Right cardiac atrium (tissue), 5 donors: Measurements from ENCODE around the gene MICOS13. TPM values are rescaled to one million over a fixed set of nuclear protein-coding genes. Genes with fewer than 3 reads are reported as not detected.
"Not testable (repeated sequence)": the region's sequence is repeated elsewhere in the genome, so short reads cannot be mapped to it uniquely, and the experiment has no call there.

Experiments
- ATAC-seq, 2 donors: fragments of 200-7000 bp; cut with Tn5 transposase; one replicate each; pipeline versions ENCODE4 v1.8.0 to v1.9.1; 2020; ENCODE audit warnings: moderate library complexity in 2 of 2, mild to moderate bottlenecking in 1 of 2
- DNase-seq, 3 donors: peaks; one replicate each; pipeline ENCODE4 v3.0.0-alpha.2; 2020
- H3K27ac ChIP-seq: one replicate; pipeline ENCODE4 v1.5.1; 2013; ENCODE audit warnings: mild to moderate bottlenecking, low read length, control low read depth, moderate library complexity
- H3K27me3 ChIP-seq: one replicate; pipeline ENCODE4 v1.6.1; 2013; ENCODE audit not compliant: control insufficient read depth, insufficient read depth
- H3K4me1 ChIP-seq: one replicate; pipeline ENCODE4 v1.6.1; 2013; ENCODE audit warnings: low read length; ENCODE audit not compliant: control insufficient read depth, insufficient read depth
- H3K4me3 ChIP-seq: one replicate; pipeline ENCODE4 v1.5.1; 2013; ENCODE audit warnings: low read length, control low read depth
- H3K9me3 ChIP-seq: one replicate; pipeline ENCODE4 v1.6.1; 2013; ENCODE audit warnings: low read length; ENCODE audit not compliant: control insufficient read depth
- WGBS: extraction: QIAGEN DNeasy Blood & Tissue Kit; methylation state at CpG from one replicate; pipeline ENCODE4 v1.1.7; 2013; 5-methylcytosine and 5-hydroxymethylcytosine counted together
- intact Hi-C, 4 donors: fragments of 100-400 bp; cut with DNase I; formaldehyde crosslinking; loops; one replicate each; pipeline versions ENCODE4 v1.11.0 to v1.14.0; 2022 to 2023
- polyA plus RNA-seq: library from polyadenylated mRNA; stranded (reverse); fragments of 200-250 nt; gene quantifications from one replicate; pipeline ENCODE4 v1.2.3, GENCODE V29; 2013
- total RNA-seq, 4 donors: library from RNA; stranded (reverse); fragmentation: NEBNext Ultra II Directional; extraction: Animal tissue kit (Norgen Biotek cat#: 25700); gene quantifications; one replicate each; pipeline ENCODE4 v1.2.1, GENCODE V29; 2021
- donor health status: healthy with polysubstance abuse.
- donor health status: DM: no; HTN: yes; CAD: no.
- donor health status: DM: no; HTN: no; CAD: no.
- donor health status: DM: no; HTN: yes; CAD: no; lungs with severe emphysema.
- donor health status: DM: yes; HTN: yes; CAD: no.

The MICOS13 gene
- total and polyA plus RNA-seq, 5 donors, result 132 to 296 (median 159) TPM

DNA sequence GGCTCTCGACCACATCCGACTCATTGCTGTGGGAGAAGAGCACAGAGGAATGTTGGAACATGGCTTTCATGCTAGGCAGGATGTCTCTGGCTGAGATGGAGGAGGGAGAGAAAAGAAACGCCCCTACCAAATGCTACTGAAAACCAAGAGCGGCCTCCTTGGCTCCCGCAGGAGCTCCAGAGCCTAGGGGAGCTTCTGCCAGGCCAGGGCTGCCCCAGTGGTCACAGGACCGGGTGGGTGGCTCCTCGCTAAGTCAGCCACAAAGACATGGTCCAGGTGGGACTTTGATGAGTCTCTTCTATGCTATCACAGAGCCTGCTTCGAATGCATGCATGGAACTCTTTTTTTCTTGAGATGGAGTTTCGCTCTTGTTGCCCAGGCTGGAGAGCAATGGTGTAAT lies 32.9 kb upstream of the MICOS13 start:
- Histone ChIP-seq H3K9me3 (no peaks in the 10 kb centered on the region), H3K27ac (no peak overlapping the region), H3K4me1 (peaks cover 3% of the 10 kb centered on the region), H3K27me3 (no peaks in the 10 kb centered on the region), H3K4me3 (no peak overlapping the region)
- no peak for ATAC-seq
- WGBS, result 92% methylated on average over 9 of the region's 9 CpGs
- no peak for DNase-seq
- intact Hi-C loops, result no loop called here

DNA sequence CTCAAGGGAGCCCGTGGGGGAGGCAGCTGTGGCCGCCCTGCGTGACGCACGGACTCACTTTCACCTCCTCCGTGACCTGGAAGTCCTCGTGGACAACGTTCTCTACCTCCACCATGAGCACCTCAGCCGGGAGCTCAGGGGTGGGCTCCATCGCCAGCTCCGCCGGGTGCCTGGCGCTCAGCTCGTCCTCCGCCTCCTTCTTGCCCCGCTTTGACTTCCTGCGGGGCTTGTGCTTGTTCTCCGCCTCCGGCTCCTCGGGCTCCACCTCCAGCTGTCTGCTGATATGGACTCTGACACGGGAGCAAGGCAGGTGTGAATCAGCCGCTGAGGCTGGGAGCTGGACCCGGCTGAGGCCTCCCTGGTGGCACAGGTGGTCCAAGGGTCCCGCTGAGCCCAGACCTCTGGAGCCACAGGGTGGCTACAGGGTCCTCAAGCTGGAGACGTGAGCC lies 31.4 kb upstream of the MICOS13 start:
- DNase-seq (no peak), ATAC-seq (no peak)
- intact Hi-C loops, result no loop called here
- H3K4me1 ChIP-seq, result no peaks in the 10 kb centered on the region
- H3K9me3 ChIP-seq, result no peaks in the 10 kb centered on the region
- WGBS, result 86% methylated on average over 25 of the region's 25 CpGs
- no peak overlapping the region for H3K27ac ChIP-seq
- no peaks in the 10 kb centered on the region for H3K27me3 ChIP-seq
- no peak overlapping the region for H3K4me3 ChIP-seq

GRCh38 chr19:5711025-5711424 lies 30.7 kb upstream of the MICOS13 start:
- intact Hi-C loops, result no loop called here
- Histone ChIP-seq H3K4me1 (no peaks in the 10 kb centered on the region), H3K27ac (no peak overlapping the region), H3K9me3 (no peaks in the 10 kb centered on the region), H3K4me3 (no peak overlapping the region), H3K27me3 (no peaks in the 10 kb centered on the region)
- WGBS, result 97% methylated on average over 8 of the region's 8 CpGs
- DNase-seq (no peak), ATAC-seq (no peak)

- intact Hi-C loops, result no loop called here
- DNase-seq, result peak in 1 of 3 donors; percentile 58
- H3K9me3 ChIP-seq, result no peaks in the 10 kb centered on the region
- no peaks in the 10 kb centered on the region for H3K4me1 ChIP-seq
- WGBS, result 91% methylated on average over 37 of the region's 37 CpGs
- H3K27ac ChIP-seq, result no peak overlapping the region
- no peaks in the 10 kb centered on the region for H3K27me3 ChIP-seq
- H3K4me3 ChIP-seq, result no peak overlapping the region
- ATAC-seq, result peak in 1 of 2 donors; percentile 12
Measured at GRCh38 chr19:5707576-5708575, 27.6 kb upstream of the MICOS13 start.

GRCh38 chr19:5706876-5707573 lies 26.7 kb upstream of the MICOS13 start:
- H3K27me3 ChIP-seq, result no peaks in the 10 kb centered on the region
- no peaks in the 10 kb centered on the region for H3K4me1 ChIP-seq
- H3K9me3 ChIP-seq, result no peaks in the 10 kb centered on the region
- 95% methylated on average over 35 of the region's 35 CpGs for WGBS
- ATAC-seq (no peak), DNase-seq (peak in 1 of 3 donors; percentile 36)
- H3K27ac ChIP-seq, result no peak overlapping the region
- H3K4me3 ChIP-seq, result no peak overlapping the region
- intact Hi-C loops, result no loop called here

- H3K27ac ChIP-seq, result no peak overlapping the region
- WGBS, result 85% methylated on average over 16 of the region's 16 CpGs
- intact Hi-C loops, result no loop called here
- ATAC-seq (no peak), DNase-seq (peak in 2 of 3 donors; percentile 12 to 60)
- H3K9me3 ChIP-seq, result no peaks in the 10 kb centered on the region
- no peaks in the 10 kb centered on the region for H3K4me1 ChIP-seq
- H3K27me3 ChIP-seq, result no peaks in the 10 kb centered on the region
- H3K4me3 ChIP-seq, result no peak overlapping the region
Measured at GRCh38 chr19:5705552-5705951, 25.2 kb upstream of the MICOS13 start.

DNA sequence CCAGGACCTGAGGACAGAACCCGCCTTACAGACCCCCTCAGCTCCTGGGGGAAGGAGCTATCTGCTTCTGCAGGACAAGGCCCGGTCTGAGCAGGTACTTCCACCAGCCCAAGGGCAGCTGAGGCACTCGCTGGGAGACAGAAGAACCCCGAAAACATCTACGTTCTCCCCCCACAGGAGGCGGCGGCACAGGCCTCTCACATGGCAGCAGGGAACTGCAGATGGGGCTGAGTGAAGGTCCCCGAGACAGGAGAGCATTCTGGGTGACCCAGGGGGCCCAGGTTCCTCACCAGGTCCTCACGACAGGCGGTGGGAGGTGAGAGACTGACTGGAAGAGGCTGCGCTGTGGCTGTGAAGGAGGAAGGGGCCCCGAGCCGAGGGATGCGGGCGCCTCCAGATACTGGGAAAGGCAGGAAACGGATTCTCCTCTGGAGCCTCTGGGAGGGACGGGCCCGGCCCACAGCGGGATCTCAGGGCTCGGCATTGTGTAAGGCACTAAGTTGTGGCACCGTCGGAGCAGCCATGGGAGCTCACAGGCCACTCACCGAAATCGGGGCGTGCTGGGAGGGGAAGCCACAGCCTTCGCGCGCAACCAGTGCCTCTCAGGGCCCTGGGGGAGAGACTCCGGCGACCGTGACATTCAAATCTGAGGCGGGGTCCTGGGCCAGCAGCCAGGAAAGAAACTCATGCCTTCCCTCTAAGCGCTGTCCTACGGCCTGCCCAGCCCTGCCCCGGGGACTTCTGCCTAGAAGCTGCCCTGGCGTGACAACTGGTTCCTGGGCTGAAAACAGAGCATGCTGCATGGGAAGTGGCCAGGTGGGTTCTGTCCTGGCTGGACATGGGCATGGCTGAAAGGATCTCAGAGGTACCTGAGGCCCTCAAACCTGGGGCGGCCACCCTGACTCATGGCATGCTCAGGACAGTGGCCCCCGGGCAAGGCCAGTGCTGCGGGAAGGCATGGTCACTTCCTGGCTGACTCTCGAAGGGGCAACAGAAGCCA lies 23.8 kb upstream of the MICOS13 start:
- no peak overlapping the region for H3K4me3 ChIP-seq
- no peak overlapping the region for H3K27ac ChIP-seq
- intact Hi-C loops, result no loop called here
- WGBS, result 96% methylated on average over 40 of the region's 40 CpGs
- H3K4me1 ChIP-seq, result no peaks in the 10 kb centered on the region
- H3K9me3 ChIP-seq, result no peaks in the 10 kb centered on the region
- peak in 1 of 2 donors; percentile 2 for ATAC-seq
- no peaks in the 10 kb centered on the region for H3K27me3 ChIP-seq
- peak in 1 of 3 donors; percentile 12 for DNase-seq

GRCh38 chr19:5702053-5702410 lies 21.7 kb upstream of the MICOS13 start:
- ATAC-seq, H3K27me3 ChIP-seq, H3K4me3 ChIP-seq, intact Hi-C loops, H3K27ac ChIP-seq, H3K4me1 ChIP-seq, H3K9me3 ChIP-seq: not testable (repeated sequence)
- 93% methylated on average over 15 of the region's 28 CpGs for WGBS
- peak in 1 of 3 donors; percentile 63 for DNase-seq

- no peaks in the 10 kb centered on the region for H3K4me1 ChIP-seq
- H3K27ac ChIP-seq, result no peak overlapping the region
- no peaks in the 10 kb centered on the region for H3K9me3 ChIP-seq
- intact Hi-C loops, result no loop called here
- DNase-seq (no peak), ATAC-seq (no peak)
- H3K4me3 ChIP-seq, result no peak overlapping the region
- WGBS, result 94% methylated on average over 22 of the region's 22 CpGs
- H3K27me3 ChIP-seq, result no peaks in the 10 kb centered on the region
Measured at GRCh38 chr19:5700455-5701092, 20.3 kb upstream of the MICOS13 start.
